ENCODE measurements around the gene ADAMTS6.

ADAMTS6 gene

GRCh38 chr5:65363499-65363898 lies 118.2 kb downstream of the ADAMTS6 start:
- no peak for TF ChIP-seq TAF1 (IDR thresholded peaks at IDR 0.05; ENCODE audit: low read depth)
- TF ChIP-seq EP300 (IDR thresholded peaks at IDR 0.05; ENCODE audit: borderline replicate concordance): no peak
- no peak for TF ChIP-seq CEBPB (IDR thresholded peaks at IDR 0.05)
- TF ChIP-seq EGR1 (IDR thresholded peaks at IDR 0.05): no peak
- no peak for TF ChIP-seq CREB1 (IDR thresholded peaks at IDR 0.05; ENCODE audit: low read depth)
- no peak for TF ChIP-seq ZBTB7A (IDR thresholded peaks at IDR 0.05; ENCODE audit: low read depth)
- TF ChIP-seq RAD21 (IDR thresholded peaks at IDR 0.05; ENCODE audit: low read depth): no peak
- TF ChIP-seq MAX (IDR thresholded peaks at IDR 0.05): no peak
- no peak for TF ChIP-seq FOXM1 (IDR thresholded peaks at IDR 0.05; ENCODE audit: borderline replicate concordance, low read depth)
- TF ChIP-seq TCF12 (IDR thresholded peaks at IDR 0.05; ENCODE audit: low read depth): no peak
- TF ChIP-seq USF1 (IDR thresholded peaks at IDR 0.05): no peak
- no peak for TF ChIP-seq REST (IDR thresholded peaks at IDR 0.05; ENCODE audit: low read depth)
- TF ChIP-seq YY1 (IDR thresholded peaks at IDR 0.05; ENCODE audit: low read depth): no peak
- TF ChIP-seq NFIC (IDR thresholded peaks at IDR 0.05): no peak
- no peak for TF ChIP-seq TEAD4 (IDR thresholded peaks at IDR 0.05)

- no peak for TF ChIP-seq USF1 (IDR thresholded peaks at IDR 0.05)
- TF ChIP-seq YY1 (IDR thresholded peaks at IDR 0.05; ENCODE audit: low read depth): no peak
- TF ChIP-seq REST (IDR thresholded peaks at IDR 0.05; ENCODE audit: low read depth): no peak
- TF ChIP-seq EGR1 (IDR thresholded peaks at IDR 0.05): no peak
- no peak for TF ChIP-seq RAD21 (IDR thresholded peaks at IDR 0.05; ENCODE audit: low read depth)
- no peak for TF ChIP-seq MAX (IDR thresholded peaks at IDR 0.05)
- no peak for TF ChIP-seq TAF1 (IDR thresholded peaks at IDR 0.05; ENCODE audit: low read depth)
- TF ChIP-seq NFIC (IDR thresholded peaks at IDR 0.05): no peak
- TF ChIP-seq EP300 (IDR thresholded peaks at IDR 0.05; ENCODE audit: borderline replicate concordance): no peak
- no peak for TF ChIP-seq ZBTB7A (IDR thresholded peaks at IDR 0.05; ENCODE audit: low read depth)
- TF ChIP-seq TEAD4 (IDR thresholded peaks at IDR 0.05): no peak
- TF ChIP-seq CREB1 (IDR thresholded peaks at IDR 0.05; ENCODE audit: low read depth): no peak
- no peak for TF ChIP-seq FOXM1 (IDR thresholded peaks at IDR 0.05; ENCODE audit: borderline replicate concordance, low read depth)
- TF ChIP-seq CEBPB (IDR thresholded peaks at IDR 0.05): no peak
- no peak for TF ChIP-seq TCF12 (IDR thresholded peaks at IDR 0.05; ENCODE audit: low read depth)
These were observed 121.7 kb downstream of the ADAMTS6 start for GRCh38 chr5:65359981-65360380.

GRCh38 chr5:65359569-65359968 lies 122.2 kb downstream of the ADAMTS6 start:
- TF ChIP-seq CREB1 (IDR thresholded peaks at IDR 0.05; ENCODE audit: low read depth) (no peak), TCF12 (IDR thresholded peaks at IDR 0.05; ENCODE audit: low read depth) (no peak), TEAD4 (IDR thresholded peaks at IDR 0.05) (no peak), EGR1 (IDR thresholded peaks at IDR 0.05) (no peak), TAF1 (IDR thresholded peaks at IDR 0.05; ENCODE audit: low read depth) (no peak), RAD21 (IDR thresholded peaks at IDR 0.05; ENCODE audit: low read depth) (no peak), CEBPB (IDR thresholded peaks at IDR 0.05) (no peak), YY1 (IDR thresholded peaks at IDR 0.05; ENCODE audit: low read depth) (no peak), USF1 (IDR thresholded peaks at IDR 0.05) (no peak), EP300 (IDR thresholded peaks at IDR 0.05; ENCODE audit: borderline replicate concordance) (no peak), ZBTB7A (IDR thresholded peaks at IDR 0.05; ENCODE audit: low read depth) (no peak), FOXM1 (IDR thresholded peaks at IDR 0.05; ENCODE audit: borderline replicate concordance, low read depth) (no peak), NFIC (IDR thresholded peaks at IDR 0.05) (no peak), MAX (IDR thresholded peaks at IDR 0.05) (no peak), REST (IDR thresholded peaks at IDR 0.05; ENCODE audit: low read depth) (no peak)

All from Ishikawa (cell line).